Vagina (tissue), 2 donors: ENCODE results near the gene BCL7C. TPM values are rescaled to one million over a fixed set of nuclear protein-coding genes. Genes with fewer than 3 reads are reported as not detected.
"Not testable (repeated sequence)": the region's sequence is repeated elsewhere in the genome, so short reads cannot be mapped to it uniquely, and the experiment has no call there.

ENCODE experiments used
- DNase-seq, 2 donors: peaks; one replicate each; pipeline ENCODE4 v3.0.0-alpha.2; 2017; ENCODE audit errors: extremely low spot score in 2 of 2
- H3K27ac ChIP-seq: fragments of 200-600 bp; sonication (generic); one replicate; pipeline ENCODE4 v1.5.1; 2019
- H3K27me3 ChIP-seq: fragments of 200-600 bp; sonication (generic); one replicate; pipeline ENCODE4 v1.5.1; 2019
- H3K36me3 ChIP-seq, 2 donors: fragments of 200-600 bp; sonication (generic); one replicate each; pipeline ENCODE4 v1.5.1; 2017 to 2019
- H3K4me1 ChIP-seq: fragments of 200-600 bp; sonication (generic); one replicate; pipeline ENCODE4 v1.5.1; 2019
- H3K4me3 ChIP-seq, 2 donors: fragments of 200-600 bp; sonication (generic); 1 replicate in 1 of 2; 2 replicates in 1 of 2; pipeline ENCODE4 v1.5.1; 2016 to 2019
- H3K9me3 ChIP-seq: fragments of 200-600 bp; sonication (generic); one replicate; pipeline ENCODE4 v1.5.1; 2019
- CTCF ChIP-seq, 3 experiments: fragments of 450-650 bp in 2 of 3; fragments of 200-600 bp in 1 of 3; sonication (generic) in 1 of 3; IDR thresholded peaks; one replicate each; pipeline ENCODE4 v1.5.1; 2017 to 2019; ENCODE audit warnings: antibody characterized with exemption in 3 of 3, mild to moderate bottlenecking in 2 of 3, moderate library complexity in 2 of 3
- POLR2A ChIP-seq, 2 donors: fragments of 450-650 bp; IDR thresholded peaks; one replicate each; pipeline ENCODE4 v1.6.1; 2017; ENCODE audit warnings: antibody characterized with exemption in 2 of 2, mild to moderate bottlenecking in 2 of 2, moderate library complexity in 2 of 2
- POLR2AphosphoS5 ChIP-seq, 2 donors: sonication (generic); formaldehyde crosslinking; IDR thresholded peaks; one replicate each; pipeline ENCODE4 v1.9.0; 2017; ENCODE audit warnings: antibody characterized with exemption in 2 of 2, mild to moderate bottlenecking in 2 of 2, low read depth in 1 of 2; ENCODE audit not compliant: insufficient read depth in 1 of 2
- intact Hi-C: fragments of 100-400 bp; cut with DNase I; formaldehyde crosslinking; loops from one replicate; pipeline ENCODE4 v1.15.1; 2023
- total RNA-seq: library from RNA; depleted of rRNA; stranded (reverse); fragments of >200 nt; gene quantifications from one replicate; pipeline ENCODE4 v1.2.3, GENCODE V29; 2016

The BCL7C gene
- total RNA-seq, 1 donor from 2014 or later = 38.1 TPM

GRCh38 chr16:30874821-30875717, 18.8 kb downstream of the BCL7C start:
- Histone ChIP-seq H3K4me3 (peak overlapping the region; percentile 77 to 85), H3K4me1 (peaks cover 26% of the 10 kb centered on the region), H3K36me3 (no peaks in the 10 kb centered on the region), H3K27me3 (no peaks in the 10 kb centered on the region), H3K9me3 (no peaks in the 10 kb centered on the region), H3K27ac (peak overlapping the region; percentile 81)
- no peak for DNase-seq
- intact Hi-C loops = no loop called here
- TF ChIP-seq POLR2A (IDR thresholded peaks at IDR 0.05) = peak in 1 of 2 donors; percentile 59
- no peak for TF ChIP-seq CTCF (IDR thresholded peaks at IDR 0.05)
- TF ChIP-seq POLR2AphosphoS5 (IDR thresholded peaks at IDR 0.05; ENCODE audit: insufficient read depth in 1 of 2, low read depth in 1 of 2) = peak; percentile 84 to 91

- H3K27me3 ChIP-seq = no peaks in the 10 kb centered on the region
- peak overlapping the region; percentile 77 to 85 for H3K4me3 ChIP-seq
- H3K36me3 ChIP-seq = no peaks in the 10 kb centered on the region
- peaks cover 26% of the 10 kb centered on the region for H3K4me1 ChIP-seq
- no peak for TF ChIP-seq POLR2AphosphoS5 (IDR thresholded peaks at IDR 0.05; ENCODE audit: insufficient read depth in 1 of 2, low read depth in 1 of 2)
- TF ChIP-seq CTCF (IDR thresholded peaks at IDR 0.05) = no peak
- no peak for TF ChIP-seq POLR2A (IDR thresholded peaks at IDR 0.05)
- no peaks in the 10 kb centered on the region for H3K9me3 ChIP-seq
- DNase-seq = no peak
- peak overlapping the region; percentile 81 for H3K27ac ChIP-seq
- intact Hi-C loops = no loop called here
Measured at GRCh38 chr16:30874244-30874820, 19.5 kb downstream of the BCL7C start.

- no peaks in the 10 kb centered on the region for H3K36me3 ChIP-seq
- intact Hi-C loops = no loop called here
- DNase-seq = no peak
- no peaks in the 10 kb centered on the region for H3K9me3 ChIP-seq
- H3K27ac ChIP-seq = no peak overlapping the region
- no peak overlapping the region for H3K4me3 ChIP-seq
- peaks cover 11% of the 10 kb centered on the region for H3K4me1 ChIP-seq
- TF ChIP-seq CTCF (IDR thresholded peaks at IDR 0.05) = no peak
- TF ChIP-seq POLR2A (IDR thresholded peaks at IDR 0.05) = no peak
- no peak for TF ChIP-seq POLR2AphosphoS5 (IDR thresholded peaks at IDR 0.05; ENCODE audit: insufficient read depth in 1 of 2, low read depth in 1 of 2)
- no peaks in the 10 kb centered on the region for H3K27me3 ChIP-seq
Measured at GRCh38 chr16:30870904-30871303, 23.0 kb downstream of the BCL7C start.

DNA sequence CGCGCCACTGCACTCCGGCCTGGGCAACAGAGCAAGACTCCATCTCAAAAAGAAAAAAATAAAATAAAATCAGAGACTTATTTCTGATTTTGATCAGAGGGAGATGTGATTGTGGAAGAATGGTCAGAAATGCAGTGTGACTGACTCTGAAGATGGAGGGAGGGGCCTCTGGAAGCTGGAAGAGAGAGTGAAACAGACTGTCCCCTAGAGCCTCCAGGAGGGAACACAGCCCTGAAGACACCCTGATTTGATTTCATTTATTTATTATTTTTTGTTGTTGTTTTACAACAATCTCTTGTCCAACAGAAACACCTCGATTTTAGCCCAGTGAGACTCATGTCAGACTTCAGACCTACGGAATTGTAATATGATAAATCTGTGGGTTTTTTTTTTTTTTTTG, 26.1 kb downstream of the BCL7C start:
- H3K4me3 ChIP-seq = no peak overlapping the region
- intact Hi-C loops = no loop called here
- no peak for DNase-seq
- H3K36me3 ChIP-seq = no peaks in the 10 kb centered on the region
- TF ChIP-seq POLR2AphosphoS5 (IDR thresholded peaks at IDR 0.05; ENCODE audit: insufficient read depth in 1 of 2, low read depth in 1 of 2) (no peak), POLR2A (IDR thresholded peaks at IDR 0.05) (no peak), CTCF (IDR thresholded peaks at IDR 0.05) (no peak)
- no peaks in the 10 kb centered on the region for H3K4me1 ChIP-seq
- no peaks in the 10 kb centered on the region for H3K27me3 ChIP-seq
- H3K9me3 ChIP-seq = no peaks in the 10 kb centered on the region
- H3K27ac ChIP-seq = no peak overlapping the region

GRCh38 chr16:30866031-30866430, 27.8 kb downstream of the BCL7C start:
- Histone ChIP-seq H3K9me3 (no peaks in the 10 kb centered on the region), H3K36me3 (no peaks in the 10 kb centered on the region), H3K27me3 (no peaks in the 10 kb centered on the region), H3K4me1 (no peaks in the 10 kb centered on the region), H3K27ac (no peak overlapping the region), H3K4me3 (no peak overlapping the region)
- no peak for TF ChIP-seq POLR2AphosphoS5 (IDR thresholded peaks at IDR 0.05; ENCODE audit: insufficient read depth in 1 of 2, low read depth in 1 of 2)
- no peak for TF ChIP-seq CTCF (IDR thresholded peaks at IDR 0.05)
- TF ChIP-seq POLR2A (IDR thresholded peaks at IDR 0.05) = no peak
- intact Hi-C loops = no loop called here
- DNase-seq = no peak

- intact Hi-C loops, H3K4me1 ChIP-seq, H3K36me3 ChIP-seq, DNase-seq, H3K27me3 ChIP-seq, H3K9me3 ChIP-seq, H3K4me3 ChIP-seq, H3K27ac ChIP-seq: not testable (repeated sequence)
Measured at GRCh38 chr16:30863178-30863577, 30.7 kb downstream of the BCL7C start.

DNA sequence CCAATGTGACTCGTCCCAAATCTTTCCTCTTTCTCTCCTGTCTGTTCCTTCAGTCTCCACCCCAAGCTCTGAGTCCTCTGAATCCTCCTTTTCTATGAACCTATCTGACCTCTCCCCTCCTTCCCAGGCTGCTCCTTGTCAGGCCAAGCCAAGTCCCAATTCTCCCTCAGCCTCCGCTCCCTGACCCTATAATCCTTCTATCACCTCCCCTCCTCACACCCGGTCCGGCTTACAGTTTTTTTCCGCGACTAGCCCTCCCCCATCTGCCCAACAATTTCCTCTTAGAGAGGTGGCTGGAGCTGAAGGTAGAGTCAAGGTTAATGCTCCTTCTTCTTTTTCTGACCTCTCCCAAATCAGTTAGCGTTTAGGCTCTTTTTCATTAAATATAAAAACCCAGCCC, 33.1 kb downstream of the BCL7C start:
- intact Hi-C loops = not testable (repeated sequence)

More for the DNA sequence above, 33.1 kb downstream of the BCL7C start:
- not testable (repeated sequence) for H3K4me1 ChIP-seq, H3K36me3 ChIP-seq, DNase-seq, H3K27me3 ChIP-seq, H3K9me3 ChIP-seq, H3K4me3 ChIP-seq, H3K27ac ChIP-seq
